CD4-positive, alpha-beta T cell treated with Interleukin-21 for 1 hour (primary cell): ENCODE data around the gene REPIN1.

Experiments
- DNase-seq: peaks from one replicate; pipeline ENCODE4 v3.0.0-alpha.2; 2020

REPIN1 gene

DNA sequence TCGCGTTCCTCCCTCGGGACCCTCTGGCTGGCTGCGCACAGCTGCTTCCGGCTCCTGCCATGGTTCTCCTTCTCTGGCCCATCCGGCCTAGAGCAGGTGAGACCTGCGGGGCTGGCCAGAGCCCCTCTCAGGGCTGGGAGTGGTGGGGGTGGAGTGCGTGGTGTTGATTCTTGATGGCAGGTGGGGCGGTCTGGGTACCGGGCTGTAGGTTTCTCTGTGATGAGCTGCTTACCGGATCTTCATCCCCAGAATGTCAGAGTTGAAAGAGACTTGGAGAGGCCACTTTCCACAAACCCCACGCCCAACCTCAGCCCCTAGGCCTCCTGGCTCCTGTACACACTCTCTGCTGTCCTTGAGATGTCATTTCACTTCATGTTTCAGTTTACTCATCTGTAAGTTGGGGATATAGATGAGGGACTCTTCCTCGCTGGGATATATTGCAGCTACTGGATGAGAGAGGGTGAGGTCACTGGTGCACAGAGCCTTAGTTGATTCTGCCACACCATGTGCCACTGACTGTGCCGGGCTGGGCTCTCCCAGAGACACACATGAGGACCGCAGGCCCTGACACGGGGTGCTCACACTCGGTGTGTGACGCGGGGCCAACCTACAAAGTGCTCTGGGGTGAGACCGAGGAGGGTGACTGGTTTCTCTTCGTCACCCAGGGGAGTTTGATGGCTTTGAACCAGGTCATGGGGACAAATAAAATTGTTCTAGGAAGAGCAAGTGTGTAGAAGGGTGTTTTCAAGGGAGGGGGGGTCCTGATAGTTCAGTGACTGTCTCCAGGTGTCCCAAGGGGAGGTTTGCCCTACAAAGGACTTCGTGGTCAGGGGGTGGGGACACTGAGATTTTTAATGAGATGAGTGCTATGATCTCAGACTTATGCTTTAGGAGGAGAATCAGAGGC lies 40.0 kb downstream of the REPIN1 start:
- no peak for DNase-seq

DNA sequence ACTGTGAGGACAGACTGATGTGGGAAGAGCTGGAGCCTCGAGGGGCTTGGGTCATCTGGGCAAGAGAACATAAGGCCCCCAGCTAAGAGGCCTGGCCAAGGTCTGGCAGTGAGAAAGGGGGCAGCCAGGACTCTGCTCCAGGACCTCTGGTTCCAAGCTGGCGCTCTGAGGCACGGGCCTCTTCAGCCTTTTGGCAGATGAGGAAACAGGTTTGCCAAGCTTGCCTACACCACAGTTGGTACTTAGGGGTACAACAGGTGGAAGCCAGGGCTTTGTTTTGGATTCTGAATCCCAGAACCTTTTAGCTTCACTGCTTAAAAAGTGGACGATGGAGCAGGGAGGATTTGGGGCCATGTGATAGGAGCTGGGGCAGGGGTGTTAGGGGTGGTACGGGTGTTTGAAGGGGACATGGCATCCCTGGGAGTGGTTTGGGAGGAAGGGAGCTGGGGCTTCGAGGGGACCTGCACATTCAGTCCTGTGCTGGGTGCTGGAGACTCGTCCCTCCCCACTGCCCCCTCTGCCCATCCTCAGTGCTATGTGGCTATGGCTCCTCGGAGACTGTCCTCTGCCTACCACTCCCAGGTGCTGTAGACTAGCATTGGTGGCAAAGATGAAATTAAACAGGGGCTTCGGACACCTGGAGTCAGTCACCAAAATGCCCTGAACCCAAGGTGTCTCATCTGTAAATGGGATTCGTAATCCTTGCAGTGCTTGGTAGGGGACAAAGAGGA lies 40.8 kb downstream of the REPIN1 start:
- DNase-seq, result no peak

DNA sequence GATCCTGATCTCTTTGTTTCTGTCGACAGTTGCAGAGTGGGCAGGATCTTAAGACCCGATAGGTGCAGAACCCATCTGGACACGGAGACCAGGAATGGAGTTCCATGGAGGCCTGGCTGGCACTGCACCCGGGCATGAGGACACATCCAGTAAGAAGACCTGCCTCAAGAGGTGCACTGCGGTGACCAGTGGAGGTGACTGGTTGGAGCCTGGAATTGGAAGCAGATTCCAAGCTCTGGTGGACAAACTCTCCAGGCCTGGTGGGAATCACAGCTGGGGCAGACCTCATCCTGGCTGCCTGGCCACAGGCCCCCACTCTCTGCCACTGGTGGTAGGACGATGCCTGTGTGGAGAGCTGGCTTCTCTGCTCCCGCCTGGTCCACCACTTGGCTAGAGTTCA lies 41.5 kb downstream of the REPIN1 start:
- DNase-seq, result no peak

DNA sequence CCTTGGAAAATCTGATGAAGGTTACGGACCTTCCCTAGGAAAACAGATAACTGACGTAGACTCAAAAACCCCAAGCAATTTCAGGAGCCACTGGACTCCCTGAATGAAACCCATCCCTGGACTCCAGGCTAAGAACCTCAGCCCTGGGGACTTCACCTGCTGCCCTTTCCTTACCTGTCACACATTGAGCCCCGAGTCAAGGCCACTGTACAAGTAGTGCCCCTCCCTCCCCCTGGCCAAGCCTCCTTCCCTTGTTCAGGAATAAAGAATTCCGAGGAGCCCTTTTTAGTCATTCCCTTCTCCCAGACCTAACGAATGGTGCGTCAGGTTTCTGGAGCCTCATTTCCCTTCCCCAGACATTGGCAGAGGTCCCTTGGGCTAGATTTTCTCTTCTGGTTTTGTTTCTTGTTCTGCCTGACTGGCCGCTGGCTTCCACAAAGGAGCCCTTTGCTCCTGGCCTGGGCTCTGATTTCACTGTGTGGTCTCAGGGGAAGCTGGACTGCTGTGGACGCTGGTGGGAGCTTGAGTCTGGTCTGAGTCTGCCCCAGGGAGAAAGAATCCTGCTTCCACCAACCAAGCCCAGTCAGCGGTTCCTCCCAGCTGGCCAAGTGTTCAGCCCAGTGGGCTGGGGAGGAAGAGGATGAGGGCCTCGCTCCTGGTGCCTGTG lies 42.2 kb downstream of the REPIN1 start:
- no peak for DNase-seq

DNA sequence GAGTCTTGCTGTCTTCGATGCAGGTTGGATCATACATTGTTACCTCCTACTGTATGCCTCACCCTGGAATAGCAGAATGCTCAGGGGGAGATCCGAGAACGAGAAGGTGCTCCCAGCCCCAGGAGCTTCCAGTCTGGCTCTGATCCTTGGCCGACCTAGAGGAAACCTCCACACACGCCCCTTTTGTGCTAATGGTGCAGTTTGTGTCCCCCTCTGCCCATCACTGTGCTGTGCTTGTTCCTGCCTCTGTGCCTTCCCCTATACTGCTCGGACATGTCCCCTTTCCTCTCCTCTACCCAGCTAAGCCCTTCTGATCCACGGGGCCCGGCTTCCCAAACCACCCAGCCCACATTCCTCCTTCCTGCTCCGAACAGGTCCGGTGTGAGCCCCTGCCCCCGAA lies 43.0 kb downstream of the REPIN1 start:
- DNase-seq, result no peak

DNA sequence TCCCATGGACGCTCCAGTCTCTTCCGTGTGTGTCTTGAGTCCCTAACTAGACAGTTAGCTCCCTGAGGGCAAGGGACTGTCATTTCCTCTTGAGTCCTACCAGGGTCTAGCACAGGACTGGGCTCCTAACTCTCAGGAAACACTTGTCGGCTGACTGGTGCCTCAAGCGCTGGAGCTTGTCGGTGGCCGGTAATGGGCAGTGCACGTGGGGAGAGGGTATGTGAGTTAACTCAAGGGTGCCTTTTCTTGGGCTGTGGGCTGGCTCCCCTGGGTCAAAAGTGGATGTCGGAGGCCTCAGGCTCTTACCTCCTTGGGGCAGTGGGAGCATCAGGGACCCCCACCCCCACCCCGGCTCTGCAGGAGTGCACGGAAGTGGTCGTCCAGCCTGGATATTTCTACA lies 43.4 kb downstream of the REPIN1 start:
- DNase-seq, result no peak

DNA sequence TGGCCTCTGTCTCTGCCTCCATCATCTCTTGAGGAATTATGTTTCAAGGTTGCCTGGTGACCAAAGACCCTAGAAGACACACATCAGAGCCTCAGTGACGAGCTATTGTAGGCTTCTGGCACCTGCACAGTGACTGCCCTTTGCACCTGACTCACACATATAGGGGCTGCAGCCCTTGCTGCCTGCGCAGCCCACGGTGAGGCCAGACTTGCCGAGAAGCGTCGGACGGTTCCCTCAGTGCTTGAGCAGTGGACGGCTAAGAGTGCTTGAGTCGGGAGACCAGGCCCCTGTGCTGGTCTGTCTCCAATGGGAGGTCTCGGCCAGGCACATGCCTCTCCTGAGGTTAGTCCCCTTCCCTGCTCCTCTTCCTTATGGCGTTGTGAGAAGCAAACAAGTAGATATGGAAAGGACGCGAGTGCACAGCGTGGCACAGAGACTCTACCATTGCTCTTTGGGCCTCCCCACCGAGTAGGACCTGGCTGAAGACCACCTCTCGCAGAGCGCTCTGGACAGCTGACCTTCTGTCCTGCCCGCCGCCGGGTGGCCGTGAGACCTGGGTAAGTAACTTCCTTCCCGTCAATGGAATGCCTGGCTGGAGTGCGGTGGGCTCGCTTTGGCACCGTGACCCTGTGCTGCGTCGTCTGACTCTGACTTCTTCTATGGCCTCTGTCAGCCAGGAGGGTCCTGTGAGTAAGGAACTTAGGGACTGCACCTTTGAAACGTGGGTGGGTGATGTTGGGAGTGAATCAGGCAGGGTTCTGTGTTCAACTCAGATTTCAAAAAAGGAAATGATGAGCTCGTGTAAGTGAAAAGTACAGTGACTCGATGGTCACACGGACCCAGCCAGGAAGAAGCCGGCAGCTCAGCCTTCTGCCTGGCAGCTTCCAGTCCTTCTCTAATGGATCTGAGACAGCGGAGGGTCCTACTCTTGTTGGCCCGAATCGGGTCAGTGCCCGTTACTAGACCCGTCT lies 44.2 kb downstream of the REPIN1 start:
- DNase-seq, result no peak

DNA sequence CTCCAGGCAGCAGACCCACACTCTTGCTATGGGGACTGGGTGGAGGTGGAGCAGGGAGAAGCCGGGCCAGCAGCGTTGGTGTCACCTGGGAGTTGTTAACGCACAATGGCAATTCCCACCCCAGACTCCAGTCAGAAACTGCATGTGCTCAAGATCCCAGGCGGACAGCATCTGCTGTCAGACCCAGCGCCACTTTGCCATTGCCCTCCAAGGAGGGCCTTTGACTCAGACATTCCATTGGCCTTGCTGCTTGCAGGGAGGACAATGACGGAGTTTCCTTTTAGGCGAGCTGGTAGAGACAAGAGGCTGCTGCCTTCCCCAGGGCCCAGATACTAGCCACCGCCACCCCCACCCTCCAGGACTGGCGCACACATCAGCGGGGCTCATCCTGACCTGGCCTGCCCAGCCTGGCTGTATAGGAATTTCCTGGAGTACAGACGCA lies 45.0 kb downstream of the REPIN1 start:
- DNase-seq, result no peak

DNA sequence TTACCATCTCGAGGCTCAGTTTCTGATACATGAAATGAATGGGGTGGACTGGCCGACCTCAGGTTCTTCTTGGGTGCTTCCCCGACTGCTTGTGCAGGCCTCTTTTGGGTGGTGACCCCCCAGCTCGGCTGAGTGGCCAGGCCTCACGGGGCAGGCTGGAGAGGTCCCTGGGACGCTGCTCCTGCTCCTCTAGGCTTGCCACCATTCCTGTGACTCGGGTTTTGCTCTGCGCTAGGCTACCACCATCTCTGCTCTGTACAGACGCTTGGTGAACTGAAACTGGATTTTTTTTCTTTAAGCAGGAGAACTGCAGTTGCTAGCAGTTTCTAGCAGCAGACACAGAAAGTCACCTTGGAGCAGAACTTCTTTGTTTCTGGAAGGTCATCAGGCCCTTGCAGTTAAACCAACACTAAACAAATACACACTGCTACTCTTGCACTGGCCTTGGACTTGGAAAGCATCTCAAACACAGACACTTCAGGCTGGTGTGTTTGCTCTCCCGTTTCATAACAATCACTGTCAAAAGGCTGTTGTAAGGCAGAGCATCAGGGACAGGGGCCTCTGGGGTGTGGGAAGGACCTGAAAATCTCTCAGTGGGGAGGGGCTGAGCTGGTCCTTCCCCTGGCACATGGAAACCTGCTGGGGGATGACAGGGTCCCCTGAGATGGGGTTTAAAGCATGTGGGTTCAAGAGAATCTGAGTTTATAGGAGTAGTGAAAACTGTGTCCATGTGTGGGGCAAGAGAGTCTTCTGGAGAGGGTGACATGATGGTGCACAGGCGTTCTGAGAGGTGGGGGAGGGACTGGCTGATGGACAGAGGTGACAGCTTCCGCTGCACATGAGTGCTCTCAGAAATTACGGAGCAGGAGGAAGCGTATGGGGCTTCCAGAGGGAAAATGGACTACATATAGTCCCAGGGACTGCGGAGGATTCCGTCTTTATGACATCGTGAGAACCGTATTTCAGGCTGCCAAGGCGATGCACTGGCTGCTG lies 46.8 kb downstream of the REPIN1 start:
- no peak for DNase-seq

DNA sequence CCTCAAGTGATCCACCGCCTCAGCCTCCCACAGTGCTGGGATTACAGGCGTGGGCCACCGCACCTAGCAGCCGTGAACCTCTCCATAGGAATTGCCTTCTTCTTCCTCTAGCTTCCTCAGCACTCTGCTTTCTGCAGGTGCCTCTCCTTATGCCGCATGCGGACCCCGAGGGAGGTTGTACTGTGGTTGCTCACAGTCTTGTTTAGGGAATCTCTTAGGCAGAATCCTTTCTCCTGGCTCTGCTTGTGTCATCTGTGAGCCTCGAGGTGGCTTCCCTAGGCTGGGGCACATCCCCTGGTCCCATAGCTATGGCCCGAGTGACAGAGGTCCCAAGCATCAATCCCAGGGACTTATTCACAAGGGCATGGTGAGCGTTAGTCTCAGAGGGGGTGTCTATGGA lies 48.6 kb downstream of the REPIN1 start:
- no peak for DNase-seq

DNA sequence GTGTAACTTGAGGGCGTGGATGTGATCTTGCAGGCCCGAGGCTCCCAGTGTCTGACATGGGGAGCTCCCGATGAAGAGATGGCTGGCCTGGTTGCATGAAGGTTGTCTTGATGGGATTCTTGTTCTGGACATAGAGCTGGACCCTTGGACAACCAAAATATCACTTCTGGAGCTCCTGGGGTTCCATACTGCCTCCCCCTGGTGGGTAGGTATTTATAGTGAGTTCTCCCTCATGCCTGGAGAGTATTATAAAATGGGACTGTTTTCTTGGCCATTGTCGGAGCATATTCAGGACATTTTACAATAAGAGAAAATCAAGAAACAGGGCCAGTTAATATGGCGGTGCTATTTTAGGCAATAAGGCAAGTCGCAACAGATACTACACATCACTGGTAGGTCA lies 49.2 kb downstream of the REPIN1 start:
- DNase-seq, result no peak

DNA sequence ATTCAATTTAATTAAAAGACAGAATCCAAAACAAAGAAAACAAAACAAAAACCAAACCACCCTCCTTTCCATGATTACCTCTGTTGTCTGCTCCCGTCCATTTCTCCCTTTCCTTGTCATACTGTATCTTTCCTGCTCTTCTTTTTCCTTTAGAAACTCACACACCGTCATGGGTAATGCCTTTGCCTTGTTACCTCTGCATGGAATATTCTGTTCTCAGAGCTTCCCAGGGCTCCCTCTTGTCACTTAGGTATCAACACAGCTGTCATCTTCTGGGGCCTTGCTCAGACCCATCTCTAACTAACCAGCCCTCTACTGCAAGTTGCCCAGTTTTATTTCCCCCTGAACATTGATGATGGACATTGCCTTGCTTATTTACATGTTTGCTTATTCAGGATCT lies 51.6 kb downstream of the REPIN1 start:
- DNase-seq, result no peak

DNA sequence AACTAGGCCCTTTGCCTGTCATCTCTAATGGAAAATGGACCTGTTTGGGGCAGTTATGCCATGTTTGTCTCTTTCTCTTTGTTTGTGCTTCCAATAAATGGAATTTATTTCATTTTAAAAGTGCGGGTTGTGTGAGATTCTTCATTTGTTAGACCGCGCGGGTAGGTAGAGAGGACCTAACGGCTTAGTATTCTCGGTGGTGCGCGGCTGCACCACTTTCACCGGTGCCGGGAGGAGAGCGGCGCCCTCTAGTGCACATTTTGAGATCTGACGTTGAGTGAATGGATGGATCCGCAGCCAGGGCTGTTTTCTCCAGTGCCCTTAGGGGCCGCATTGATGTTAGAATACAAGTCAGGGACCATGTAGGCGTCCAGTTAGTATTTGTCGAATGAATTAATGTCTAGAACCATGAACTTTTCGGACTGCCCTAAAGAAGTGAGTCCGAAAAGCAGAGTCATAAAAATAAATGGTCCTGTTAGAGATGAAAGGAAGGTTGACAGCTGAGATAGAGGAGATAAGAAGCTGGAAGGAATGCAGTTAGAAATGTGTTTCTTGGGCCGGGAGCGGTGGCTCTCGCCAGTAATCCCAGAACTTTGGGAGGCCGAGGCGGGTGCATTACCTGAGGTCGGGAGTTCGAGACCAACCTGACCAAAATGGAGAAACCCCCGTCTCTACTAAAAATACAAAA lies 52.5 kb downstream of the REPIN1 start:
- peak; percentile 88 for DNase-seq

DNA sequence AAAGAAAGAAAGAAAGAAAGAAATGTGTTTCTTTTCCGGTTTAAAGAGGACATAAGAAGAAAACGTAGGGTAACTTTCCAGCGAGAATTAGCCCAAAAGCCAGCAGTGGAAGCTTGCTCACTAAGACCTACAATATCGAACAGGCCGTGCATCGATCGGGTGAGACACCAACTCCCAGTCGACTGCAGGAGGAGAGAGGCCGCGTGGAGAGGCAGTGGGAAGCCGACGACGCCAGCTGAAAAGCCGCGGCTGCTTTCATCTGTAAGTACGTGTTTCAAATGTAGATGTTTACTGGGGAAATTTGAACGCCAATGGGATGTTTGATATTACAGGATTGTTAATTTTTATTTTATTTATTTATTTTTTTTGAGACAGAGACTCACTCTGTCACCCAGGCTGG lies 53.2 kb downstream of the REPIN1 start:
- DNase-seq, result no peak
